Adrenal gland (tissue), 12 donors: ENCODE results near the gene GRAMD1A. TPM values are rescaled to one million over a fixed set of nuclear protein-coding genes. Genes with fewer than 3 reads are reported as not detected.
"Not testable (repeated sequence)": the region's sequence is repeated elsewhere in the genome, so short reads cannot be mapped to it uniquely, and the experiment has no call there.

Experiments
- DNase-seq, 7 donors: peaks; one replicate each; pipeline ENCODE4 v3.0.0-alpha.2; 2019 to 2020
- H3K27ac ChIP-seq, 5 donors: fragments of 200-600 bp; sonication (generic) in 4 of 5; 1 replicate in 3 of 5; 2 replicates in 2 of 5; pipeline versions ENCODE4 v1.5.1 to v1.8.0; 2016 to 2020; ENCODE audit warnings: mild to moderate bottlenecking in 1 of 5
- H3K27me3 ChIP-seq: fragments of 200-600 bp; 2 replicates; pipeline ENCODE4 v1.8.0; 2021
- H3K36me3 ChIP-seq, 2 donors: fragments of 200-600 bp; replicated peaks in 1 of 2; 1 replicate in 1 of 2; 2 replicates in 1 of 2; pipeline versions ENCODE4 v1.5.1 to v1.8.0; 2018 to 2022
- H3K4me1 ChIP-seq, 2 donors: fragments of 200-600 bp; replicated peaks in 1 of 2; 1 replicate in 1 of 2; 2 replicates in 1 of 2; pipeline versions ENCODE4 v1.5.1 to v1.8.0; 2018 to 2021
- H3K4me3 ChIP-seq, 4 donors: fragments of 200-600 bp; sonication (generic) in 3 of 4; one replicate each; pipeline ENCODE4 v1.5.1; 2016 to 2018
- H3K9me3 ChIP-seq, 3 donors: fragments of 200-600 bp; sonication (generic) in 1 of 3; replicated peaks in 1 of 3; 1 replicate in 2 of 3; 2 replicates in 1 of 3; pipeline versions ENCODE4 v1.5.1 to v1.8.0; 2016 to 2021
- POLR2A ChIP-seq, 2 donors: fragments of 450-650 bp; IDR thresholded peaks; one replicate each; pipeline ENCODE4 v1.6.1; 2017; ENCODE audit warnings: antibody characterized with exemption in 2 of 2, mild to moderate bottlenecking in 2 of 2, moderate library complexity in 1 of 2
- WGBS, 4 donors: extraction: QIAGEN DNeasy Blood & Tissue Kit in 2 of 4; methylation state at CpG; one replicate each; pipeline versions ENCODE4 v1.1.5 to v1.1.7; 2013 to 2017; 5-methylcytosine and 5-hydroxymethylcytosine counted together
- intact Hi-C, 2 donors: fragments of 100-400 bp; cut with DNase I; formaldehyde crosslinking; loops; one replicate each; pipeline versions ENCODE4 v1.14.1 to v1.15.0; 2022 to 2023
- polyA plus RNA-seq, 3 donors: library from polyadenylated mRNA; stranded (reverse); fragments of 200-250 nt in 2 of 3; fragments of 350-450 nt in 1 of 3; fragmentation: Illumina TruSeq in 1 of 3; extraction: RNeasy Lipid Tissue Mini Kit (QIAGEN cat#74804) in 1 of 3; gene quantifications; one replicate each; pipeline ENCODE4 v1.2.3, GENCODE V29; 2013 to 2014
- total RNA-seq, 9 donors: library from RNA; depleted of rRNA in 4 of 9; stranded (reverse); fragments of >200 nt in 4 of 9; fragments of 120-200 nt in 1 of 9; fragmentation: NEBNext Ultra II Directional in 1 of 9; extraction: Animal tissue kit (Norgen Biotek cat#: 25700) in 1 of 9; gene quantifications; one replicate each; pipeline versions ENCODE4 v1.1.0 to v1.2.4, GENCODE V29; 2013 to 2023
- TF ChIP-seq, protein P1 (sequence below), 6 experiments: fragments of 450-650 bp in 4 of 6; fragments of 200-600 bp in 2 of 6; sonication (generic) in 1 of 6; IDR thresholded peaks; 1 replicate in 5 of 6; 2 replicates in 1 of 6; pipeline versions ENCODE4 v1.5.1 to v1.8.0; 2016 to 2021; ENCODE audit warnings: antibody characterized with exemption in 6 of 6, mild to moderate bottlenecking in 2 of 6, moderate library complexity in 1 of 6
- donor health status: healthy with polysubstance abuse.
- donor health status: Bipolar disorder and iron deficiency.
- donor health status: DM: yes; HTN: yes; CAD: no.
- donor health status: DM: no; HTN: no; CAD: no.
- donor health status: DM: no; HTN: no; CAD: no.
- donor health status: DM: yes; HTN: yes; CAD: no.

GRAMD1A gene
- total and polyA plus RNA-seq, 12 donors = 31.2 to 125 (median 77.2) TPM

DNA sequence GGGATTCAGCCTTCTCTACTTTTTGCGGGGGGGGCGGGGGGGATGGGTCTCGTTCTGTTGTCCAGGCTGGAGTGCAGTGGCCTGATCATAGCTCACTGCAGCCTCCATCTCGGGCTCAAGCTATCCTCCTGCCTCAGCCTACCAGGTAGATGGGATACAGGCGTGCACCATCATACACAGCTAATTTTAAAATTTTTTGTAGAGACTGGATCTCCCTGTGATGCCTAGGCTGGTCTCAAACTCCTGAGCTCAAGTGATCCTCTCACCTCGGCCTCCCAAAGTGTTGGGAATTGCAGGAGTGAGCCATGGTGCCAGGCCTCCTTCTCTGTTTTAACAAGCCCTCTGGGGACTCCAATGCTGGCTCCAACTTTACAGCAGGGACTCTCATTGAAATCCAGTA, 35.5 kb upstream of the GRAMD1A start:
- Histone ChIP-seq H3K27ac (no peak overlapping the region), H3K27me3 (no peaks in the 10 kb centered on the region), H3K4me3 (no peak overlapping the region), H3K9me3 (peaks cover 0 to 10% (median 0%) of the 10 kb centered on the region in 3 donors), H3K36me3 (peaks cover 0 to 6% of the 10 kb centered on the region in 2 donors), H3K4me1 (peaks cover 5 to 9% of the 10 kb centered on the region in 2 donors)
- TF ChIP-seq, protein P1, sequence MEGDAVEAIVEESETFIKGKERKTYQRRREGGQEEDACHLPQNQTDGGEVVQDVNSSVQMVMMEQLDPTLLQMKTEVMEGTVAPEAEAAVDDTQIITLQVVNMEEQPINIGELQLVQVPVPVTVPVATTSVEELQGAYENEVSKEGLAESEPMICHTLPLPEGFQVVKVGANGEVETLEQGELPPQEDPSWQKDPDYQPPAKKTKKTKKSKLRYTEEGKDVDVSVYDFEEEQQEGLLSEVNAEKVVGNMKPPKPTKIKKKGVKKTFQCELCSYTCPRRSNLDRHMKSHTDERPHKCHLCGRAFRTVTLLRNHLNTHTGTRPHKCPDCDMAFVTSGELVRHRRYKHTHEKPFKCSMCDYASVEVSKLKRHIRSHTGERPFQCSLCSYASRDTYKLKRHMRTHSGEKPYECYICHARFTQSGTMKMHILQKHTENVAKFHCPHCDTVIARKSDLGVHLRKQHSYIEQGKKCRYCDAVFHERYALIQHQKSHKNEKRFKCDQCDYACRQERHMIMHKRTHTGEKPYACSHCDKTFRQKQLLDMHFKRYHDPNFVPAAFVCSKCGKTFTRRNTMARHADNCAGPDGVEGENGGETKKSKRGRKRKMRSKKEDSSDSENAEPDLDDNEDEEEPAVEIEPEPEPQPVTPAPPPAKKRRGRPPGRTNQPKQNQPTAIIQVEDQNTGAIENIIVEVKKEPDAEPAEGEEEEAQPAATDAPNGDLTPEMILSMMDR (IDR thresholded peaks at IDR 0.05) = no peak
- TF ChIP-seq POLR2A (IDR thresholded peaks at IDR 0.05) = no peak
- 52 to 63% (median 59%) methylated on average over 5 to 6 of the region's 6 CpGs for WGBS, 4 donors
- intact Hi-C loops = no loop called here
- no peak for DNase-seq

GRCh38 chr19:34965505-34965904, 34.6 kb upstream of the GRAMD1A start:
- H3K9me3 ChIP-seq, intact Hi-C loops, DNase-seq, H3K27me3 ChIP-seq, H3K27ac ChIP-seq, H3K36me3 ChIP-seq, H3K4me1 ChIP-seq, H3K4me3 ChIP-seq: not testable (repeated sequence)
- 73 to 84% (median 75%) methylated on average over 5 of the region's 5 CpGs for WGBS, 4 donors

- DNase-seq = no peak
- TF ChIP-seq, protein P1 (IDR thresholded peaks at IDR 0.05) = no peak
- TF ChIP-seq POLR2A (IDR thresholded peaks at IDR 0.05) = no peak
- no peaks in the 10 kb centered on the region for H3K27me3 ChIP-seq
- WGBS, 4 donors = 79 to 86% (median 81%) methylated on average over 6 of the region's 6 CpGs
- peaks cover 5 to 7% of the 10 kb centered on the region in 2 donors for H3K4me1 ChIP-seq
- H3K36me3 ChIP-seq = no peaks in the 10 kb centered on the region
- no peak overlapping the region for H3K27ac ChIP-seq
- intact Hi-C loops = no loop called here
- no peaks in the 10 kb centered on the region for H3K9me3 ChIP-seq
- H3K4me3 ChIP-seq = no peak overlapping the region
These were observed 32.6 kb upstream of the GRAMD1A start for GRCh38 chr19:34967551-34967950.

GRCh38 chr19:34969721-34970120, 30.4 kb upstream of the GRAMD1A start:
- TF ChIP-seq POLR2A (IDR thresholded peaks at IDR 0.05) = no peak
- TF ChIP-seq, protein P1 (IDR thresholded peaks at IDR 0.05) = no peak
- H3K27me3 ChIP-seq = no peaks in the 10 kb centered on the region
- DNase-seq = no peak
- H3K4me3 ChIP-seq = no peak overlapping the region
- no peak overlapping the region for H3K27ac ChIP-seq
- H3K36me3 ChIP-seq = no peaks in the 10 kb centered on the region
- no peaks in the 10 kb centered on the region for H3K9me3 ChIP-seq
- intact Hi-C loops = loop anchor here (5.0 kb wide), 2 partner anchors 43 to 123 kb away; no protein-coding TSS in a partner anchor
- 88 to 94% (median 91%) methylated on average over 6 of the region's 6 CpGs for WGBS, 4 donors
- peaks cover 0 to 13% of the 10 kb centered on the region in 2 donors for H3K4me1 ChIP-seq

- H3K9me3 ChIP-seq, H3K4me3 ChIP-seq, H3K27me3 ChIP-seq, H3K36me3 ChIP-seq, DNase-seq, H3K27ac ChIP-seq: not testable (repeated sequence)
- intact Hi-C loops = loop anchor here (5.0 kb wide), 2 partner anchors 42 to 122 kb away; no protein-coding TSS in a partner anchor
- WGBS, 4 donors = 84 to 88% (median 86%) methylated on average over 10 to 12 of the region's 12 CpGs
- H3K4me1 ChIP-seq = peaks cover 0 to 13% of the 10 kb centered on the region in 2 donors
These were observed 29.8 kb upstream of the GRAMD1A start for GRCh38 chr19:34970185-34970780.
